Ishikawa (cell line): ENCODE results near the gene ARMC9.

Experiments
- TEAD4 ChIP-seq: IDR thresholded peaks from 2 replicates; pipeline ENCODE4 v1.6.1; 2012
- USF1 ChIP-seq: IDR thresholded peaks from 2 replicates; pipeline ENCODE4 v1.6.1; 2012
- YY1 ChIP-seq: IDR thresholded peaks from 2 replicates; pipeline ENCODE4 v1.6.1; 2012; ENCODE audit warnings: low read depth

- TF ChIP-seq TEAD4: no peak
- no peak for TF ChIP-seq YY1
- TF ChIP-seq USF1: no peak
Observed at GRCh38 chr2:231339316-231339715, 140.9 kb downstream of the ARMC9 start.
